Stimulated activated CD8-positive, alpha-beta memory T cell treated with anti-CD3 and anti-CD28 coated beads, Interleukin-7, amount 100 ng/mL, for 24 hours (primary cell): ENCODE measurements around the gene ETHE1.
"Not testable (repeated sequence)": the region's sequence is repeated elsewhere in the genome, so short reads cannot be mapped to it uniquely, and the experiment has no call there.

Experiments
- DNase-seq: peaks from one replicate; pipeline ENCODE4 v3.0.0-alpha.2; 2020; ENCODE audit warnings: low read depth

ETHE1 gene

DNA sequence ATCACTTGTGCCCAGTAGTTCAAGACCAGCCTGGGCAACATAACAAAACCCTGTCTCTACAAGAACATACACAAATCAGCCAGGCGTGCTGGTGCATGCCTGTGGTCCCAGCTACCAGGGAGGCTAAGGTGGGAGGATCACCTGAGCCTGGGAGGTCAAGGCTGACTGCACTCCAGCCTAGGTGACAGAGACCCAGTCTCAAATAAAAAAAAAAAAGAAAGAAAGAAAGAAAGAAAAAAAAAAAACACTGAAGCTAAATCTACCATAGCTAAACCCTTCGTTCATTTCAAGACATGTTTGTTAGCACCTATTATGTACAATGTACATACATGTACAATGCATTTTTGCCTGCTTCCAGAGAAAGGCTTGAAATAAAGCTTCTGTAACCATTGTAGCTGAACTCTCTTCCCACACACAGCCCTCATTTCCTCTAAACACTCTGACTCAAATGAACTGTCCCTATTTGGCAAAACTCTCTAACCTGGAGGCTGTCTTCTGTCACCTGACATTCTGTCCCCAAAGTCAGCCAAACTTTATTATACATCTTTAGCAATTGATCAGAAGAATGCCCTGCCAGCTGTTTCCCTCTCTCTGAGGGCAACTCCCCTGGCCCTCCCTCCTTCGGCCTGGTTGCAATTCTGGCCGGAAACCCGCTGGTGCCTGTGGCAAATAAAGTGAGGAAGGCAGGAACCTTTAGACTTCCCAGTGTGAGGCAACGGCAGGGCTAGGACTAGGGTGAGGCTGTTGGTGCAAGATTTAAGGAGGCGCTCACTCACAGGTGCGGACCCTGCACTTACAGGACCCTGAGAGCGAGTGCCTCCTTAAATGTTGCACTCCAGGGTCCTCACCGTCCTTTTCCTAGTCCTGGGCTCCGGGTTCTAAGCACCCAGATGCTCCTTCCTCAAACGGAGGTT is 1.8 kb downstream of the ETHE1 start:
- DNase-seq, result no peak

DNA sequence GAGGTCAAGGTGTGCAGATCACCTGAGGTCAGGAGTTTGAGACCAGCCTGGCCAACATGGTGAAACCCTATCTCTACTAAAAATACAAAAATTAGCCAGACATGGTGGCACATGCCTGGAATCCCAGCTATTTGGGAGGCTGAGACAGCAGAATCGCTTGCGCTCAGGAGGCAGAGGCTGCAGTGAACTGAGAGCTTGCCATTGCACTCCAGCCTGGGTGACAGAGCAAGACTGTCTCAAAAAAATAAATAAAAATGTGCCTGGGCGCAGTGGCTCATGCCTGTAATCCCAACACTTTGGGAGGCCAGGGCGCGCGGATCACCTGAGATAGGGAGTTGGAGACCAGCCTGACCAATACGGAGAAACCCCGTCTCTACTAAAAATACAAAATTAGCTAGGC is 3.3 kb downstream of the ETHE1 start:
- DNase-seq, result not testable (repeated sequence)

DNA sequence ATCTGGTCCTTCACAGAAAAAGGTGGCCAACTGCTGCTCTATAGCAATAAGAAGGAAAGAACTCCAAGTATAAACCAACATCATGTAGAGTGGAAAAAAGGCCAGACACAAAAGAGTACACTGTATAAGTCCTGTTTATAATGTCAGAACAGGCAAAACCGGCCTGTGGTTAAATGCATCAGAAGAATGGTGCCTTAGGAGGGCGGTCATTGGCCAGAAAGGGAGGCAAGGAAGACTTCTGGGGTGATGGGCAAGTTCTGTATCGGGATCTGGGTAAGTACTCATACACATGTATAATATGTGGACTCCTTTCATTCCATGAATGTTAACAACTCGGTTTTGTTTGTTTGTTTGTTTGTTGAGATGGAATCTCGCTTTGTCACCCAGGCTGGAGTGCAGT is 4.1 kb downstream of the ETHE1 start:
- DNase-seq, result no peak

DNA sequence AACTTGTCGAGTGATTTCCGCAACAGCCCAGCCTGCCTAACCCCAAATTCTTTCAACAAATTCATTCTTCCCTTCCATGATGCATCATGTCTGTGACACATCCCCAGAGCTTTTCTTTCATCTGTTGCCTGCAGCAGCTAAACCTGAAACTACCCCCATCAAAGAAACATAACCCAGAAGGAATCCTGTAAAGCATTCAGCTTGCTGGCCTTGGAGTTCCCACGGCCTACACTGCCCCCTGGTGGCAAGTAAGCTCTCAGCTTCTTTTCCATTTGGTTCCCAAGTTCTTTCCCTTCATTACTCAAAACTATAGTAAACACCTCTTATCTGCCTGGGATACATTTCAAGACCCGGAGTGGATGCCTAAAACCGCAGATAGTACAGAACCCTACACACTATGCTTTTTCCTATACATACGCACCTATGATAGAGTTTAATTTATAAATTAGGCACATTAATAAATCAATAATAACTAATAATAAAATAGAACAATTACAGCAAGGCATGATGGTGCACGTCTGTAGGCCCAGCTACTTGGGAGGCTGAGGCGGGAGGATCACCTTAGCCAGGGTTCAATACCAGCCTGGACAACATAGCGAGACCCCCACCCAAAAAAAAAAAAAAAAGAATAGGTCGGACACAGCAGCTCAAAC is 7.4 kb downstream of the ETHE1 start:
- no peak for DNase-seq

DNA sequence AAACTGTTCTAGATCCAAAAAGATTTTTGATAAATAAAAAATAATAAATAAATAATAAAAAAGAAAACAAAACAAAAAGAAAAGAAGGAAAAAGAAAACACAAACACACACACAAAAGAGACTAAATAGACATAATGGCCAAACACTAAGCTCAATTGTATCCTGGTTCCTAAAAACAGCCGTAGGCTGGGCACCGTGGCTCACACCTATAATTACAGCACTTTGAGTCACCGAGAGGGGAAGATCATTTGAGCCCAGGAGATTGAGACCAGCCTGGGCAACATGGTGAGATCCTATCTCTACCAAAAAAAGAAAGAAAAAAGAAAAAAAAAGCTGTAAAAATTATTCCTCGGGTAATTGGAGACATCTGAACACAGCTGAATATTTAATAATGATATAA is 8.9 kb downstream of the ETHE1 start:
- DNase-seq, result no peak

DNA sequence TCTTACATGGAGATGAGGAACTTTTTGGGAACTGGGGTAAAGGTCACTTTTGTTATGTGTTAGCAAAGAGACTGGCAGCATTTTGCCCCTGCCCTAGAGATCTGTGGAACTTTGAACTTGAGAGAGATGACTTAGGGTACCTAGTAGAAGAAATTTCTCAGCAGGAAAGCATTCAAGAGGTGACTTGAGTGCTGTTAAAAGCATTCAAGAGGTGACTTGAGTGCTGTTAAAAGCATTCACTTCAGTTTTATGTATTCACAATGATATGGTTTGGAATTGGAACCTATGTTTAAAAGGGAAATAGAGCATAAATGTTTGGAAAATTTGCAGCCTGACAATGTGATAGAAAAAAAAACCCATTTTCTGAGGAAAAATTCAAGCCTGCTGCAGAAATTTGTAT is 14.6 kb downstream of the ETHE1 start:
- not testable (repeated sequence) for DNase-seq

DNA sequence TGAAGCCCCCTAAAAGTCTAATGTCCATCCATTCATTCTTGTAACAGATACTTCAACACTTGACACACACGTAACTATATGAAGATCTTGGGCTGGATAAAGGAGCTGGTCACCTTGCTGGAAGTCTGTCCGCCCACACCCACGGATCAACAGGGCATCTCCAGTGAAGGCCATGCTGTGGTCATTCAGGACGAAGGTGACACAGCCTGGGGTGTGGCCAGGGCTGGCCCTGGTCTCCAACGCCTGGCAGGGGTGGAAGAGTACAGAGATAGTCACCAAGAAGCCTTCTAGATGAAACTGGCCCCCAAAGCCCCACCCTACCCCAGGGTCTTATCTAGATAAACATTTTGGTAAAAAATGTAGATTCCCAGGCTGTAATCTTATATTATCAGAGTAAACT is 15.7 kb downstream of the ETHE1 start:
- no peak for DNase-seq

DNA sequence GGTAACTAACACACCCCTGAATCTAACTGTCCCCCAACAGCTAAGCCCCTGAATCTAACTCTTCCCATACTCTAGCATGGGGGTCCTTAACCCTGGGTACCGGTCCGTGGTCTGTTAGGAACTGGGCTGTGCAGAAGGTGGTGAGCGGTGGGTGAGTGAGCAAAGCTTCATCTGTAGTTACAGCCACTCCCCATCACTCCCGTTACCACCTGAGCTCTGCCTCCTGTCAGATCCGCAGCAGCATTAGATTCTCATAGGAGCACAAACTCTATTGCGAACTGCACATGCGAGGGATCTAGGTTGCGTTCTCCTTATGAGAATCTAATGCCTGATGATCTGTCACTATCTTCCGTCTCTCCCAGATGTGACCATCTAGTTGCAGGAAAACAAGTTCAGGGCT is 16.3 kb downstream of the ETHE1 start:
- no peak for DNase-seq

DNA sequence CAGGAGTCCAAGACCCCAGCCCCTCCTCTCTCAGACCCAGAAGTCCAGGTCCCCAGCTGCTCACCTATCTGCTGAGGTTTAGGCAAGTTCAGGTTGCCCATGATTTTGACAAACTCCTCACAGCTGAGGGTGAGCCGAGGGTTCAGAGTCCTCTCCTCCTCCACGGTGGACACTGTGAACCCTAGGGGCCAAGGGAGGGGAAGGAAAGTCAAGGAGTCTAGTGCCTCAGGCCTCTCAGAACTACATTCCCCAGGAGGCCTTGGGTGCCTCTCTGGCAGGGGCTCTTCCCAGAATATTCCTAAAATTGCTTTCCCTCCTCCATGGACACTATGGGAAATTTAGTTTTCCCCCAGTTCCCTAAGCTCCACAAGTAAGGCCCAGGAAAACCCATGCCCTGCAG is 19.1 kb downstream of the ETHE1 start:
- DNase-seq, result no peak

DNA sequence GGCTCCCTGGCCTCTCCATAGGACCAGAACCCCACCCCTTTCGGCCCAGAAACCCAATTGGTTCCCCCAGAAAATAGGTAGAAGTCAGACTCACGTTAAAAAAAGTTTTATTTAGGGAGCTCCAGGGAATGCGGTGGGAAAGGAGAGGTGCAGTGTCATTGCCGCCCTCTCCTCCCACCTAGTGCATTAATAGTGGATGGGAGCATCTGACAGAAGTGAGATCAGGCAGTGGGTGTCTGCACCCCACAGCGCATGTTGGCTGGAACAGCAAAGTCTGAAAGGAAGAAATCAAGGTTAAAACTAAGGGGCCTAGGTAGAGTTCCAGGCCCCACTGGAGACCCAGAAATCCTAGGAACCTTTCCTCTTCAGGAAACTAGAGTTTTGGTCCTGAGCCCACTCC is 20.4 kb downstream of the ETHE1 start:
- DNase-seq, result no peak

DNA sequence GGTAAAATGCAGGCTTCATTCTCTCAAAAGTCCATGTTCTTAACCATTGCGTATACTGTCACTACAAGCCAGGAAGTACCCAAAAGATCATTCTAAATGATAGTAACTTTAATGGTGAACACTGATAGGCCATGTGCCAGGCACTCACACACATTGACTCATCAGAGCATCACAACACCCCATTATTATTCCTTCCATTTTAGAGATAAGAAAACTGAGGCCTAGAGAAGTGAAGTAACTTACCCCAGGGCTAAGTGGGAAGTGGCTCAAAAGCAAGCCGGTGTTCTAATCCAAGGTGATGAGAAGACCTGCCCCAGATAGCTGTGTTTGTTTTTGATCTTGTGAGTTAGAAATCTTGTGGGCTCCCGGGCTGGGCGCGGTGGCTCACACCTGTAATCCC is 21.1 kb downstream of the ETHE1 start:
- DNase-seq, result no peak

DNA sequence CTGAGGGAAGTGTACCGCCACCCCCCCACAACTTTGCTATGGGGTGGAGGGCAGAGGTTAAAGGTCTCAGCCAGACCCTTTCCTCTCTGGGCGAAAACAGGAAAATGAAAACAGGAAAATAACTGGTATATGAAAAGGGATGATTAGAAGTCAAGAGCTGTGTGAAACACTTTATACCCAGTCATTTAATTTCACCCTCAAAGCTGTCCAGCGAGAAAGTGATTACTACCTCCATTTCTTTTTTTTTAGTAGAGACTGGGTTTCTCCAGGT is 21.9 kb downstream of the ETHE1 start:
- no peak for DNase-seq

DNA sequence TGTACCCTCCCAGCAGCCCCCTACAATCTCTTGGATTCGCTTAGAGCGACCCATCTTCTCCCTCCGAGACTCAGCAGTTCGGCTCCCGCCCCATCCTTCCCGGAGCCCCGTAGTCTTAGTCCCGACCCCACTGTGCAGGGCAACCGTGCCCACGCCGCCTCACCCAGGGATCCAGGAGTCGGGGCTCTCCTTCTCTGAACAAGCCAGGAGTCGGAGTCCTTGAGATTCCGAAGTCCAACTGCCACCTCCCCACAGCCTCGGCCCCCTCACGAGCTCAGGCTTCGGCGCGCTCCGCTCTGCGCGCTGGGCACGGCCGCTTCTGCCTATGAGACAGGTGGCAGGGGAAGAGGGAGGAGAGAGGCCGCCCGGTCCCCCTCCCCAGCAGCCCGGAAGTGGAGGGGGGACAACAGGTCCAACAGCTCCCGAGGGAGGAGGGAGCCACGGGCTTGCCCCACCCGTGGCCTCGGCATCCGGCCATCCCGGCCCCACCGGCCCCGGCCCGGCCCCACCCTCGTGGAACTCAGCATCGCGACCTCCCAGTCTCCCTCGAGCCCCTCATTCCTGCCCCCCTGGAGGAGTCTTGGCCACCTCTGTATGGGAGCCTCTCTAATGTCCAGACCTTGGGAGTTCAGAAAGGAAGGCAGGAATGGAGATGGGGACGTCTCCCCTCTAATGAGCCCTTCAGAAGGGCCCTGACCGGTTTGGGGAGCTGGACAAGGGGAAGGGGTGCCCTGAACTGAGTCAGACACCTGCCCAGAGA is 22.4 kb downstream of the ETHE1 start, which contains the start of gene PHLDB3:
TSS of gene PHLDB3 (minus strand) at position 321 of the 760 bp plus-strand sequence. CDS start 628 bp downstream, outside the sequence.
- no peak for DNase-seq

DNA sequence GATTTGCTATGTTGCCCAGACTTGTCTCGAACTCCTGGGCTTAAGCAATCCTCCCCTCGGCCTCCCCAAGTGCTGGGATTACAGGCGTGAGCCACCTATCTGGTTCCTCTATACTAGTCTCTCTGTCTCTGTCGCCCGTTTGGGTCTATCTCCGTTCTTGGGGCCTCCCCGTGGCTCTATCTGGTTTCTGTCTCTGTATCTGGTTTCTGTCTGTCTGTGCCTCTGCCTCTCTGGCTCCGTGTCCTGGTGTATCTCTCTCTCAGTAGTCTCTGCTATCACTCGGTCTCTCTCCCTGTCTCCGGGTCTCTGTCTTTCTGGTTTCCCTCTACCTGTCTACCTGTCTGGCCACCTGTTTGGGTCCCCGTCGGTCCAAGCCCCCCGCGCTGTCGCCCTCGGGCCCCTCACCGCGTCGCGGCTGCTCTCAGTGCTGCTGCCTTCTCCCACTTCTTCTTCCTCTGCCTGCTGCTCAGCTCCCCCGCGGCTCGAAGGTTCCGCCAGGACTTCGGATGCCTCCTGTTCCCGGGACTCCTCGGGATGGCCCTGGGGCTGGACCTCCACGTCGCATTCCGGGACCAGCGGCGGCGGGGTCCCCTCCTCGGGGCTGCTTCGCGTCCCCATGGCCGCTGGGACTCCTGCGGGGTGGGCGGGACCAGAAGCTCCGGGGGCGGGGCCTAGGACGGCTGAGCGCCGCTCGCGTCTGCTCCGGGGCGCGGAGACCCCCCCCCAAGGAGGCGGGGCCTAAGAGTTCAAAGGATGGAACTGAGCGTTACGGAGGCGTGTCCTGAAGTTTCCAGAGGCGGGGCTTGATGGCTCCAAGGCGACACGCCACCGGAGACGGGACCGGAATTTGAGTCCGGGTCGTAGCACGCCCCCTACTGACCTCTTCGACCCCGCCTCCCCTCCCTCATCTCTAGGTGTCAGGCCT is 23.2 kb downstream of the ETHE1 start:
- peak; percentile 98 for DNase-seq

DNA sequence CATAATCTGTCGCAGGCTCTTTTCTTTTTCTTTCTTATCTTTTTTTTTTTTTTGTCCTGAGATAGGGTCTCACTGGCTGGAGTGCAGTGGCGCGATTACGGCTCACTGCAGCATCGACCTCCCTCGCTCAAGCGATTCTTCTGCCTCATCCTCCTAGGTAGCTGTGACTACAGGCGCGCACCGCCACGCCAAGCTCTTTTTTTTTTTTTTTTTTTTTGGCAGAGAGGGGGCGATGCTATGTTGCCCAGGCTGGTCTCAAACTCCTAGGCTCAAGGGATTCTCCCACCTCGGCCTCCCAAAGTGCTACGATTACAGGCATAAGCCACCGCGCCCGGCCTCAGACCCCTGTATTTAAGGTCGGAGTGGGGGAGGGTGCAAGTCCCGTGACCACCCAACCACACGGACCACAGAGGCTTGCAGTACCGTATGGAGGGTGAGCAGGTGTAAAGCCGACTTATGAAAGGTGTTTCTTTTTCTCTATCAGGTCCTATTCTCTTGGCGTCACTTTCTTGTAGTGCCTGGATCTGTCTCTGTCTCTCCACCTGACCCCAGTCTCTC is 24.5 kb downstream of the ETHE1 start:
- no peak for DNase-seq

DNA sequence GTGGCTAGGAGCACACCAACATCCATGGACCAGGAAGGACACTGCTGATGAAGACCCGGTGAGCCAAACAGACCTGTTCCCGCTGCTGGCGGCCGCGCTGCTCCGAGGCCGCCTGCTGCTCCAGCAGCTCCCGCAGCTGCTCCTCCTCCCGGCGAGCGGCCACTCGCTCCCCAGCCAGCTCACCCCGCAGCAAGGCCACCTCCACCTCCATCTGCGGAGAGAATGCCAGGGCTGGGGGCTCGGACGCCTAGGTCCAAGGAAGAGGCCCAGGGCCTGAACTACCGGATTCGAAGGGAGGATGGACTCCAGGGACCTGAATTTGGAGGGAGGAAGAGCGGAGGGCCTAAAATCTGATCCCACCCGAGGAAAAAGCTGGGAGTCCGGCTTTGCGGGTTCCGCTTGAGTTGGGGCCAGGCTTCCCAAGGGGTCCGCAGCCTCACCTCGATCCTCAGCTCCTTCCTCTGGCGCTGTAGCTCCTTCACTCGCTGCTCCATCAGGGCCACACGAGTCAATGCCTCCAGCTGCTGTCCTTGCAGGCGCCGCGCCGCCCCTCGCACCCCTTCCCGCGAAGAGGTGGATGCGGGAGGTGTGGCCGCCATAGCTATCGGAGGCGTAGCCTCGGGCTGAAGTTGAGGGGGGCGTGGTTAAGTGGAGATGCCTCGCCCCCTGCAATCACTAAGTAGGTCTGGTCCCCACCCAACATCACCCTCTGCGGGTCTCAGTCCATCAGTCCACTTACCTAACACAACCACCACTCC is 25.2 kb downstream of the ETHE1 start:
- DNase-seq, result no peak

DNA sequence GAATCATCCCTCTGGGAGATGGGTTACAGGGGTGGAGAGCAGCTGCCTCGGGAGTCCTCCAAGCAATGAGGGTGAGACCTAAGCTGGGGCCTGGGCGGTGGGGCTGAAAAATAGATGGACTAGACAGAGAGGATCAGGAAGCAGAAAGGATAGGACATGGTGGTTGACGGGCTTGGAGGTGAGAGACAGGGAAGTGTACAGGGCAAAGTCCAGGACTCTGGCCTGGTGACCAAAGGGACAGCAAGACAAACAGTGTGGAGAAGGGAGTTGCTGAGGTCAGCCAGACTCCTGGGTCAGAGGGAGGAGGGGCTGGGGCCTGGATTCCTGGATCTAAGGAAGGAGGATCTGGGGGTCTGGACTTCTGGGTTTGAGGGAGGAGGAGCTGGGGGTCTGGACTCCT is 28.0 kb downstream of the ETHE1 start:
- no peak for DNase-seq

DNA sequence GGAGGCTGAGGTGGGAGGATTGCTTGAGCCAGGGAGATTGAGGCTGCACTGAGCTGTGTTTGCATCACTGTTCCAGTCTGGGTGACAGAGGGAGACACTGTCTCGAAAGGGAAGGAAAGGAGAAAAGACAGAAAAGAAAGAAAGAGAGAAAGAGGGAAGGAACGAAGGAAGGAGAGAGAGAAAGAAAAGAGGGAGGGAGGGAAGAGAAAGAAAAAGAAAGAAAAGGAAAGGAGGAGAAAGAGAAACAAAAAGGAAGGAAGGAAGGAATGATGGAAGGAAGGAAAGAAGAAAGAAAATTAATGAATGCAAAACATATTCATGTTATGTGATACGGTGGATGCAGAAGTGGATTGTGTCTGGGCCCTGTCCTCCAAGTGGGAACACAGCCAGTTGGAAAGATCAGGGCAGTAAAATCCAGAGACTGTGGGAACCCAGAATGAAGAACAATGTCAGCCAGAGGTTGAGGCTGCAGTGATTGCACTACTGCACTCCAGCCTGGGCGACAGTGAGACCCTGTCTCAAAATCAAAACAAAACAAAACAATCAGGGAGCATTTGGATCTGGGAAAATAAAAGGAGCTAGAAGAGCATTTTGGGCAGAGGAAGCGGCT is 28.7 kb downstream of the ETHE1 start:
- DNase-seq, result no peak

DNA sequence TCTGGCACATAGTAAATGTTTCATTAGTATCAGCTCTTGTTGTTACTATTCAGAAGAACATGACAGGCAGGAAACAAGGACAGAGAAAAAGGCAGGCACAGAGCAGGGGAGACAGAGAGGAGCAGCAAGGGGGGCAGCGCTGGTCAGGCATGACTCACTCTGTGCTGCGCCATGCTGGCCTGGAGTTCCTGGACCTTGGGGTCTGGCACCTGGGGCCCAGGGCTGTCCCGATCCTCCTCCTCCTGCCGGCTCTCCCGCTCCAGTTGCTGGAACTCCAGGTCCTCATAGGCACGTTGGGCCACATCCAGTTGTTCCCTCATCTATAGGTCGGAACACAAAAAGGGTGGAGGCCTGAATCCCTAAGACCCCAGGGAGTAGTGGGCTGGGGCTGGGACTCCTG is 30.0 kb downstream of the ETHE1 start:
- DNase-seq, result no peak

DNA sequence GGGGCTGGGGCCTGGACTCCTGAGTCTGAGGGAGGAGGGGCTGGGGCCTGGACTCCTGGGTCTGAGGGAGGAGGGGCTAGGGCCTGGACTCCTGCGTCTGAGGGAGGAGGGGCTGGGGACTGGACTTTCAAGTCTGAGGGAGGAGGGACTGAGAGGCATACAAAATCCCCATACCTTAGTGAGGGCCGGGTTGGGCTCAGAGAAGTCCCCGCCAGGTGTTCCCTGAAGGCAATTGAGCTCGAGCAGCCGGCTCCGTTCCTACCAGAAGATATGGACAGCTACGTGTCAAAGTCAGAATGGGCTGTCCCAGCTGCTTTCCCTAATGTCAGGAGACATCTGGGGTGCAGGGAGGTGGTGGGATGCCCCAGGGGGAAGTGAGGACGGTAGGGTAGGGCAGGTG is 31.9 kb downstream of the ETHE1 start:
- DNase-seq, result no peak
